Upper lobe of left lung (tissue), 6 donors: ENCODE data around the gene SRR. TPM values are rescaled to one million over a fixed set of nuclear protein-coding genes. Genes with fewer than 3 reads are reported as not detected.

Experiments used
- ATAC-seq, 2 donors: fragments of 200-7000 bp; cut with Tn5 transposase; one replicate each; pipeline ENCODE4 v1.9.1; 2022; ENCODE audit warnings: mild to moderate bottlenecking in 2 of 2, moderate library complexity in 2 of 2; ENCODE audit not compliant: low FRiP score in 2 of 2
- DNase-seq, 2 donors: peaks; one replicate each; pipeline ENCODE4 v3.0.0-alpha.2; 2019 to 2020
- H3K27ac ChIP-seq, 4 donors: fragments of 200-600 bp; sonication (generic); one replicate each; pipeline ENCODE4 v1.5.1; 2016 to 2019
- H3K27me3 ChIP-seq, 4 donors: fragments of 200-600 bp; sonication (generic); one replicate each; pipeline ENCODE4 v1.5.1; 2017 to 2019
- H3K36me3 ChIP-seq, 4 donors: fragments of 200-600 bp; sonication (generic); one replicate each; pipeline ENCODE4 v1.5.1; 2016 to 2019
- H3K4me1 ChIP-seq, 4 donors: fragments of 200-600 bp; sonication (generic); one replicate each; pipeline ENCODE4 v1.5.1; 2018 to 2019
- H3K4me3 ChIP-seq, 4 donors: fragments of 200-600 bp; sonication (generic); one replicate each; pipeline ENCODE4 v1.5.1; 2017 to 2019; ENCODE audit warnings: mild to moderate bottlenecking in 2 of 4, moderate library complexity in 1 of 4
- H3K9me3 ChIP-seq, 4 donors: fragments of 200-600 bp; sonication (generic); one replicate each; pipeline ENCODE4 v1.5.1; 2018 to 2019
- EP300 ChIP-seq, 4 donors: sonication (generic); formaldehyde crosslinking; IDR thresholded peaks; one replicate each; pipeline ENCODE4 v1.5.1; 2017; ENCODE audit warnings: antibody characterized with exemption in 4 of 4, control low read depth in 2 of 4
- POLR2A ChIP-seq, 4 donors: fragments of 450-650 bp; IDR thresholded peaks; one replicate each; pipeline ENCODE4 v1.5.1; 2016 to 2017; ENCODE audit warnings: antibody characterized with exemption in 4 of 4, mild to moderate bottlenecking in 2 of 4
- POLR2AphosphoS5 ChIP-seq, 2 donors: sonication (generic); formaldehyde crosslinking; IDR thresholded peaks; one replicate each; pipeline ENCODE4 v1.5.1; 2017; ENCODE audit warnings: antibody characterized with exemption in 2 of 2
- WGBS, 2 donors: methylation state at CpG; one replicate each; pipeline ENCODE4 v1.1.5; 2017 to 2018; 5-methylcytosine and 5-hydroxymethylcytosine counted together
- total RNA-seq, 6 donors: library from RNA; depleted of rRNA in 4 of 6; stranded (reverse); fragments of >200 nt in 4 of 6; gene quantifications; one replicate each; pipeline versions ENCODE4 v1.1.0 to v1.2.1, GENCODE V29; 2016 to 2021
- TF ChIP-seq, protein P1 (sequence below), 6 experiments: fragments of 450-650 bp in 4 of 6; fragments of 200-600 bp in 2 of 6; sonication (generic) in 2 of 6; IDR thresholded peaks; one replicate each; pipeline ENCODE4 v1.5.1; 2016 to 2019; ENCODE audit warnings: antibody characterized with exemption in 6 of 6
- donor health status: DM: no; HTN: no; CAD: no; lungs with moderate emphysema.
- donor health status: DM: no; HTN: yes; CAD: no; lungs with severe emphysema.

The SRR gene
- total RNA-seq, 6 donors from 2014 or later: 5.9 to 13.0 (median 8.5) TPM

GRCh38 chr17:2299756-2300155 lies 4.0 kb upstream of the SRR start:
- peaks cover 14 to 34% (median 16%) of the 10 kb centered on the region in 4 donors for H3K4me1 ChIP-seq
- peak in 1 of 2 donors; percentile 68 for DNase-seq
- 88 to 91% methylated on average over 22 of the region's 22 CpGs for WGBS, 2 donors
- H3K27ac ChIP-seq: no peak overlapping the region
- TF ChIP-seq EP300 (IDR thresholded peaks at IDR 0.05): no peak
- TF ChIP-seq, protein P1, sequence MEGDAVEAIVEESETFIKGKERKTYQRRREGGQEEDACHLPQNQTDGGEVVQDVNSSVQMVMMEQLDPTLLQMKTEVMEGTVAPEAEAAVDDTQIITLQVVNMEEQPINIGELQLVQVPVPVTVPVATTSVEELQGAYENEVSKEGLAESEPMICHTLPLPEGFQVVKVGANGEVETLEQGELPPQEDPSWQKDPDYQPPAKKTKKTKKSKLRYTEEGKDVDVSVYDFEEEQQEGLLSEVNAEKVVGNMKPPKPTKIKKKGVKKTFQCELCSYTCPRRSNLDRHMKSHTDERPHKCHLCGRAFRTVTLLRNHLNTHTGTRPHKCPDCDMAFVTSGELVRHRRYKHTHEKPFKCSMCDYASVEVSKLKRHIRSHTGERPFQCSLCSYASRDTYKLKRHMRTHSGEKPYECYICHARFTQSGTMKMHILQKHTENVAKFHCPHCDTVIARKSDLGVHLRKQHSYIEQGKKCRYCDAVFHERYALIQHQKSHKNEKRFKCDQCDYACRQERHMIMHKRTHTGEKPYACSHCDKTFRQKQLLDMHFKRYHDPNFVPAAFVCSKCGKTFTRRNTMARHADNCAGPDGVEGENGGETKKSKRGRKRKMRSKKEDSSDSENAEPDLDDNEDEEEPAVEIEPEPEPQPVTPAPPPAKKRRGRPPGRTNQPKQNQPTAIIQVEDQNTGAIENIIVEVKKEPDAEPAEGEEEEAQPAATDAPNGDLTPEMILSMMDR (IDR thresholded peaks at IDR 0.05): no peak
- no peak for TF ChIP-seq POLR2AphosphoS5 (IDR thresholded peaks at IDR 0.05)
- no peak for TF ChIP-seq POLR2A (IDR thresholded peaks at IDR 0.05)
- no peaks in the 10 kb centered on the region for H3K27me3 ChIP-seq
- no peak overlapping the region for H3K4me3 ChIP-seq
- peaks cover 7 to 46% (median 34%) of the 10 kb centered on the region in 4 donors for H3K36me3 ChIP-seq
- no peaks in the 10 kb centered on the region for H3K9me3 ChIP-seq
- no peak for ATAC-seq

DNA sequence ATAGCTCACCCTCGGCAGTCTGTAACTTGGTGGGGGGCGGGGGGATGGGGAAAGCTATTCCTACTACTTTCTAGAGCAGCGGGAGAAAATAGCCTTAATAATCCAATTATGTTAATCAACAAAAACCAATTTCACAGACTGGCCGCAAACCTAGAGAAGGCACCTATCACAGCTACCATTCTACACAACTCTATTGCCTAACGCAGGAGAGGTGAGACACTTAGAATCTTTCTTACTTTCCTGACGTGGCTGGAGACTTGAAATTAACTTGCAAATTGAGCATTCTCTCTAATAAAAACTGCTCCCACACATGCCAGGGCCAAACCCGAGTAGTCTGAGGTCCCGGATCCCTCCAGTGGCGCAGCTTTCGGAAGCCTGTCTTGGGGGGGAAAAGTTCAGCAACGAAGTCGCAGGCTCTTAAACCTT lies 959 bp upstream of the SRR start:
- H3K36me3 ChIP-seq: peaks cover 0 to 19% (median 13%) of the 10 kb centered on the region in 4 donors
- H3K4me3 ChIP-seq: peak overlapping the region; percentile 81 to 91 (median 84)
- DNase-seq: no peak
- H3K27ac ChIP-seq: peak overlapping the region; percentile 88 to 93 (median 90)
- no peaks in the 10 kb centered on the region for H3K9me3 ChIP-seq
- TF ChIP-seq, protein P1 (IDR thresholded peaks at IDR 0.05): no peak
- no peak for TF ChIP-seq POLR2AphosphoS5 (IDR thresholded peaks at IDR 0.05)
- no peak for TF ChIP-seq POLR2A (IDR thresholded peaks at IDR 0.05)
- TF ChIP-seq EP300 (IDR thresholded peaks at IDR 0.05): no peak
- H3K27me3 ChIP-seq: no peaks in the 10 kb centered on the region
- WGBS, 2 donors: 1 to 9% methylated on average over 10 to 12 of the region's 12 CpGs
- peaks cover 14 to 35% (median 18%) of the 10 kb centered on the region in 4 donors for H3K4me1 ChIP-seq
- no peak for ATAC-seq

GRCh38 chr17:2304931-2305330 lies 1.2 kb downstream of the SRR start:
- 74 to 88% methylated on average over 4 of the region's 4 CpGs for WGBS, 2 donors
- no peak for ATAC-seq

DNA sequence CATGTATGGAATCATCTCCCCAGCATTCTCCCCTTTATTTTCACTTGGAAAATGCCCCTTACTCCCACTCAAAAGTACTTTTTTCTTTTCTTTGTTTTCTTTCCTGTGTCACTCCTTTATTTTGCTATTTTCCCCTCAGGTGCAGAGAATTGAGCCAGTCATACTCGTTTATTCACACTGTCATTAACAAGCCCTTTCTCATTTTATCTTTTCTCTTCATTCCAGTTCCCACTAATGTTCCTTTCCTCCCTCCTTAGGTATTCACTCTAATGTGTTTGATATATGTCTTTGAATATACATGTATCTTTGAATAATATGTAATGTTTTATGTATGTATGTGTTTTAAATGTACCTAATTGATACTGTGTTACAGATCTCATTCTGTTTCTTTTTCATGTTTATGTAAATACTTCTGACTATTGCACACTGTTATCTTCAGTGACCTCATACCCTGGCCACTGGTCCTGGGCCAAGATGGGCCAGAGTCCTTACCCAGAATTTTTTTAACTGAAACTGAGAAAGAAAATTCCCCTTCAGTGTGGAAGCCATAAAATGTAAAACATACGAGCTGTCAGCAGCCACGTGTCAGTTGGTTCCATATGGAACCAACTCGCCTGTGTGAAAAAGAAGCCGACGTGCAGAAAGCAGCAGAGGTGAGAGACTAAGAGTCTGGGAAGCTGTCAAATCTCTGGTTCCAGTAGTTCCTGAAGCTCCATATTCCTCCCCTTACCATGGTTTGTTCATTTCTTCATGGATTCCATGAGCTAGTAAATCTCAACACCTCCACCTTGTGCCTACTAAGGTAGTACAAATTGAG lies 5.8 kb downstream of the SRR start:
- ATAC-seq: no peak
- H3K27ac ChIP-seq: no peak overlapping the region
- H3K4me1 ChIP-seq: peaks cover 3 to 16% (median 5%) of the 10 kb centered on the region in 4 donors
- H3K4me3 ChIP-seq: no peak overlapping the region
- TF ChIP-seq EP300 (IDR thresholded peaks at IDR 0.05) (no peak), POLR2A (IDR thresholded peaks at IDR 0.05) (no peak), POLR2AphosphoS5 (IDR thresholded peaks at IDR 0.05) (no peak)
- TF ChIP-seq, protein P1 (IDR thresholded peaks at IDR 0.05): no peak
- DNase-seq: no peak
- no peaks in the 10 kb centered on the region for H3K36me3 ChIP-seq
- H3K27me3 ChIP-seq: no peaks in the 10 kb centered on the region
- WGBS, 2 donors: 68 to 78% methylated on average over 6 of the region's 6 CpGs
- no peaks in the 10 kb centered on the region for H3K9me3 ChIP-seq

More at GRCh38 chr17:2304931-2305330, 1.2 kb downstream of the SRR start:
- H3K9me3 ChIP-seq: no peaks in the 10 kb centered on the region
- no peak overlapping the region for H3K4me3 ChIP-seq
- no peak for TF ChIP-seq POLR2AphosphoS5 (IDR thresholded peaks at IDR 0.05)
- TF ChIP-seq, protein P1 (IDR thresholded peaks at IDR 0.05): no peak
- no peak for TF ChIP-seq POLR2A (IDR thresholded peaks at IDR 0.05)
- no peak for TF ChIP-seq EP300 (IDR thresholded peaks at IDR 0.05)
- H3K27ac ChIP-seq: no peak overlapping the region
- peaks cover 18 to 41% (median 20%) of the 10 kb centered on the region in 4 donors for H3K4me1 ChIP-seq
- no peaks in the 10 kb centered on the region for H3K27me3 ChIP-seq
- H3K36me3 ChIP-seq: peaks cover 0 to 6% (median 4%) of the 10 kb centered on the region in 4 donors
- DNase-seq: no peak
